B cell (primary cell): ENCODE results near the gene CD244.

Source experiments
- EZH2 ChIP-seq: IDR thresholded peaks from 2 replicates; pipeline ENCODE4 v1.6.1; 2012; ENCODE audit warnings: borderline replicate concordance, low read depth, mild to moderate bottlenecking, moderate library complexity, low read length; ENCODE audit not compliant: insufficient read depth, poor library complexity, severe bottlenecking
- TF ChIP-seq, protein P1 (sequence below): fragments of 200-600 bp; IDR thresholded peaks from one replicate; pipeline ENCODE4 v1.8.0; 2022; ENCODE audit warnings: antibody characterized with exemption, mild to moderate bottlenecking

DNA sequence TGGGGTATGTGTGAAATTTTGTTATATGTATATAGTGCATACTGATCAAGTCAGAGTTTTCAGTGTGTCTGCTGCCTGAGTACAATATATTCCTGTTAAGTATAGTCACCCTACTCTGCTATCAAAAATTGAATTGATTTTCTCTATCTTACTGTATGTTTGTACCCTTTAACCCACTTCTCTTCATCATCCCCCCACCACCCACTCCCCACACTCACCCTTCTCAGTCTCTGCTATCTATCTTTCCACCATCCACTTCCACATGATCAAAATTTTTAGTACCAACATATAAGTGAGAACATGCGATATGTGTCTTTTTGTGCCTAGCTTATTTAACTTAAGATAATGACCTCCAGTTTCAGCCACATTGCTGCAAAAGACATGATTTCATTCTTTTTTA is 62.5 kb downstream of the CD244 start:
- TF ChIP-seq, protein P1, sequence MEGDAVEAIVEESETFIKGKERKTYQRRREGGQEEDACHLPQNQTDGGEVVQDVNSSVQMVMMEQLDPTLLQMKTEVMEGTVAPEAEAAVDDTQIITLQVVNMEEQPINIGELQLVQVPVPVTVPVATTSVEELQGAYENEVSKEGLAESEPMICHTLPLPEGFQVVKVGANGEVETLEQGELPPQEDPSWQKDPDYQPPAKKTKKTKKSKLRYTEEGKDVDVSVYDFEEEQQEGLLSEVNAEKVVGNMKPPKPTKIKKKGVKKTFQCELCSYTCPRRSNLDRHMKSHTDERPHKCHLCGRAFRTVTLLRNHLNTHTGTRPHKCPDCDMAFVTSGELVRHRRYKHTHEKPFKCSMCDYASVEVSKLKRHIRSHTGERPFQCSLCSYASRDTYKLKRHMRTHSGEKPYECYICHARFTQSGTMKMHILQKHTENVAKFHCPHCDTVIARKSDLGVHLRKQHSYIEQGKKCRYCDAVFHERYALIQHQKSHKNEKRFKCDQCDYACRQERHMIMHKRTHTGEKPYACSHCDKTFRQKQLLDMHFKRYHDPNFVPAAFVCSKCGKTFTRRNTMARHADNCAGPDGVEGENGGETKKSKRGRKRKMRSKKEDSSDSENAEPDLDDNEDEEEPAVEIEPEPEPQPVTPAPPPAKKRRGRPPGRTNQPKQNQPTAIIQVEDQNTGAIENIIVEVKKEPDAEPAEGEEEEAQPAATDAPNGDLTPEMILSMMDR = no peak
- no peak for TF ChIP-seq EZH2
